ENCODE results near the gene DIP2B. TPM values are rescaled to one million over a fixed set of nuclear protein-coding genes. Genes with fewer than 3 reads are reported as not detected.

The DIP2B gene
- total and polyA plus RNA-seq, 9 donors: 7.2 to 33.3 (median 19.2) TPM

DNA sequence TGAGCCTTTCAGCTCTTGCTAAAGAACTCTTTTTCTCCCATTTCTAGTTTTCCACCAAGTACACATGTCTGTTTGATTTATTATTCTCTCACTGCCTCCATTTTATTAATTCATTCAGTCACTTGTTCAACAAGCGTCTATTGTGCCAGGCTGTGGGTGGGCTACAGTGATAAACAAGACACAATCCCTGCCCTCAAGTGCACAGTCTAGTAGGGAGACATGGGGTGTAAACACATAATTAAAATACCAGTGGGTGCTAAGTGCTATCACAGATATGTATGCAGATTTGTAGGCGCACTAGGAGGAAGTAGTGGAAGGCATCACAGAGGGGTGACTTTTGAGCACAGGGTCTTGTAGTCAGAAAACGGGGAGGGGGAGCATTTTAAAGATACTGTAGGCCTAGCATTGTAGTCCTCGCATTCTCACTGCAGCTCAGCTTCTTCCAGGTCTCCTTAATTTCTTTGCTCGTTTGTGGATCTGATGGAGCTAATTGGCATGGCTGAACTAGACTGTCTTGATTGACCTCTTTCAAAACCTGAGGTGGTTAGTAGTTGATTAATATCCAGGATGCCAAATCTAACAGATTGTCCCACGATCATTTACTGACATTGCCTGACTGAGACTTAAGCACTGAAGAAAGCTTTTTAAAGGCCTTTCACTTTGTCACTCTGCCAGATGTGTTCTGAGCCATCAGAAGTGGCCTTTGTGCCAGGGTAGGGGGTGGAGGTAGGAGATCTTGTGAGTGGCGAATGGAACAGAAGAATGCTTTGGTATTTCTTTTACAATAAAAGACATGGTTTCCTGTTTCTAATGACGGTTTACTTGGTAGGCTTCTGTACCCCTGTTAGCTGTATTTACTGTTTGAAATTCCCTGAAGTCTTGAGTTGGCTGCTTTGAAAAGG is 116.9 kb downstream of the DIP2B start:
- peaks cover 8% of the 10 kb centered on the region for H3K4me1 ChIP-seq (ENCODE audit: insufficient read depth)
- H3K27ac ChIP-seq: no peak overlapping the region
- DNase-seq: no peak
- no peaks in the 10 kb centered on the region for H3K36me3 ChIP-seq
- TF ChIP-seq EP300 (IDR thresholded peaks at IDR 0.05): no peak
- TF ChIP-seq, protein P1, sequence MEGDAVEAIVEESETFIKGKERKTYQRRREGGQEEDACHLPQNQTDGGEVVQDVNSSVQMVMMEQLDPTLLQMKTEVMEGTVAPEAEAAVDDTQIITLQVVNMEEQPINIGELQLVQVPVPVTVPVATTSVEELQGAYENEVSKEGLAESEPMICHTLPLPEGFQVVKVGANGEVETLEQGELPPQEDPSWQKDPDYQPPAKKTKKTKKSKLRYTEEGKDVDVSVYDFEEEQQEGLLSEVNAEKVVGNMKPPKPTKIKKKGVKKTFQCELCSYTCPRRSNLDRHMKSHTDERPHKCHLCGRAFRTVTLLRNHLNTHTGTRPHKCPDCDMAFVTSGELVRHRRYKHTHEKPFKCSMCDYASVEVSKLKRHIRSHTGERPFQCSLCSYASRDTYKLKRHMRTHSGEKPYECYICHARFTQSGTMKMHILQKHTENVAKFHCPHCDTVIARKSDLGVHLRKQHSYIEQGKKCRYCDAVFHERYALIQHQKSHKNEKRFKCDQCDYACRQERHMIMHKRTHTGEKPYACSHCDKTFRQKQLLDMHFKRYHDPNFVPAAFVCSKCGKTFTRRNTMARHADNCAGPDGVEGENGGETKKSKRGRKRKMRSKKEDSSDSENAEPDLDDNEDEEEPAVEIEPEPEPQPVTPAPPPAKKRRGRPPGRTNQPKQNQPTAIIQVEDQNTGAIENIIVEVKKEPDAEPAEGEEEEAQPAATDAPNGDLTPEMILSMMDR (IDR thresholded peaks at IDR 0.05): no peak
- TF ChIP-seq POLR2A (IDR thresholded peaks at IDR 0.05): no peak
- intact Hi-C loops (cut with DNase I): no loop called here
- H3K9me3 ChIP-seq: no peaks in the 10 kb centered on the region
- 59 to 66% (median 65%) methylated on average over 8 of the region's 8 CpGs for WGBS, 3 donors
- no peaks in the 10 kb centered on the region for H3K27me3 ChIP-seq
- H3K4me3 ChIP-seq: no peak overlapping the region

DNA sequence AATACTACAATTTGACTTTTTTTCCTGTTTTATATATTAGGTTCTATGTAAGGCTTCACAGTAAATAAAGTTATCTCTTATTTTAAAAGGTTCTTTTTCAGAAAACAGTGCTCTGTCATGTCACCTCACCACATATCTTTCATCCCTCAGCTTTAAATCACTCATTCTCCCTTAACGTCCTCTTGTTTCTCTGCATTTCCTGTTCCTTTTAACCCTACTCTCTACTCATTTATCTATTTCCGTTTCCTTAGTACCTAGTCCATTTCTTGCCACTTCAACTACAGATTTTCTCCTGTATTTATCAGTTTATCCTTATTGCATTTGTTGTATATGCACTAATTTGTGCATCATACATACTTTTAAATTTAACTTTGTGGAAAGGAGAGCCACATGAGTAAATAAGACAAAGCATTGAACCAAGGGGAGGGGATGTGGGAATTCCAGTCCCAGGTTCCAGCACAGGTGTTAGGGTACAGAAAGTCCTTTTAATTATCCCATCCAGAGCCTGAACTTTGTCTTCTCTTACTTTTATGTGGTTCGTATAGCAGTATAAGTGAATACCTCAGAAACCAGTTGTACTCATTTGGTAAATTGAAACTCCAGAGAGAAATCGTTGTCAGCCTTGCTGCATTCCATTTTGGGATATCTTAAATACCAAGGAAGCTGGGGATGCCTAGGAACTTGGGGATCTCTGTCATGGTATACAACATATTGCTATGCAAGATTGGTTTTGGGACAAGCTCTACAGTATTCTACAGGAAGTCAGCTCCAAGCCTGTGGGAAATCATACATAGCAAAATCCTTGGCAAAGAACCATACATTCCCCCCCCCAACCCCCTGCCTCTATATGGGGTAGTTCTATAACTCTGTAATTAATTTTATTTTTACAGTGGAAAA is 120.5 kb downstream of the DIP2B start:
- intact Hi-C loops (cut with DNase I): no loop called here
- TF ChIP-seq, protein P1 (IDR thresholded peaks at IDR 0.05): no peak
- TF ChIP-seq EP300 (IDR thresholded peaks at IDR 0.05) (no peak), POLR2A (IDR thresholded peaks at IDR 0.05) (no peak)
- 64 to 66% (median 65%) methylated on average over 4 of the region's 4 CpGs for WGBS, 3 donors
- no peaks in the 10 kb centered on the region for H3K36me3 ChIP-seq
- no peaks in the 10 kb centered on the region for H3K9me3 ChIP-seq
- H3K27me3 ChIP-seq: no peaks in the 10 kb centered on the region
- no peak overlapping the region for H3K27ac ChIP-seq
- H3K4me3 ChIP-seq: no peak overlapping the region
- peaks cover 6% of the 10 kb centered on the region for H3K4me1 ChIP-seq (ENCODE audit: insufficient read depth)
- no peak for DNase-seq

DNA sequence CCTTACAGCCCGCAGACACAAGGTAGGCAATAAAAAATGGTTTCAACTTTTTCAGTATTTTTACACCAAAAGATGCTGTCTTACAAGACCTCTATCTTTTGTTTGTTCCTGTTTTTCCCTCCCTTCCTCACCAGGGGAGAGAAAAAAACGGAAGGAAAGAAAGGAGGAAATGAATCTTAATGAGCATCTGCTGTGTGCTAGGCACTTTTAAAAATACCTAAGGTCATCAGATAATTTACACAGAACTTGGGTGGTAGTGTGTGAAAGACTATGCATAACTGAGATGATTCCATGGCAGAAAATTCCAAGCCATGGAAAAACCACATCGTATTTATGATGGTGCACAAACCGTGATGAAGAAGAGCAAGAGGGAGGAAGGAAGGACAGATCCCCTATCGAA is 121.2 kb downstream of the DIP2B start:
- Histone ChIP-seq H3K4me1 (ENCODE audit: insufficient read depth) (peaks cover 4% of the 10 kb centered on the region), H3K27me3 (no peaks in the 10 kb centered on the region), H3K36me3 (no peaks in the 10 kb centered on the region), H3K4me3 (no peak overlapping the region), H3K9me3 (no peaks in the 10 kb centered on the region), H3K27ac (no peak overlapping the region)
- DNase-seq: no peak
- WGBS, 3 donors: 74 to 83% (median 82%) methylated on average over 5 of the region's 5 CpGs
- intact Hi-C loops (cut with DNase I): no loop called here
- TF ChIP-seq, protein P1 (IDR thresholded peaks at IDR 0.05): no peak
- TF ChIP-seq EP300 (IDR thresholded peaks at IDR 0.05) (no peak), POLR2A (IDR thresholded peaks at IDR 0.05) (no peak)

DNA sequence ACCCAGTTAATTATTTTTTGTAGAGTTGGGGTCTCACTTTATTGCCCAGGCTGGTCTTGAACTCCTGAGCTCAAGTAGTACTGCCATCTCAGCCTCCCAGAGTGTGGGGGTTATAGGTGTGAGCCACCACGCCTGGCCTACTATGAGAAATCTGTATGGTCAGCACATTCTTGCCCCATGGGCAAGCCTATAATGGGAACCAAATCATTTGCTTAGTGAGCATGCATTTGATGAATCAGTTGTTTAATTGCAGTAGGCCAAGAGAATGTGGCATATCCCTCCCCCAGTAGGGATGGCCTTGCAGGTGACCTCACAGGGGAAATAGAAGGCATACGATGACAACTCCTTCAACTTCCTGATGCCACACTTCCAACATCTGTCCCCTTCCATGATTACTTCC is 122.7 kb downstream of the DIP2B start:
- no peaks in the 10 kb centered on the region for H3K36me3 ChIP-seq
- H3K9me3 ChIP-seq: no peaks in the 10 kb centered on the region
- no peak for DNase-seq
- no peak overlapping the region for H3K4me3 ChIP-seq
- no peaks in the 10 kb centered on the region for H3K27me3 ChIP-seq
- TF ChIP-seq EP300 (IDR thresholded peaks at IDR 0.05): no peak
- TF ChIP-seq, protein P1 (IDR thresholded peaks at IDR 0.05): no peak
- TF ChIP-seq POLR2A (IDR thresholded peaks at IDR 0.05): no peak
- no peak overlapping the region for H3K27ac ChIP-seq
- intact Hi-C loops (cut with DNase I): no loop called here
- H3K4me1 ChIP-seq (ENCODE audit: insufficient read depth): no peaks in the 10 kb centered on the region
- WGBS, 3 donors: 94 to 96% (median 95%) methylated on average over 2 of the region's 2 CpGs

All from ovary (tissue), 9 donors.